K562 (cell line): ENCODE measurements around the gene NUDT21. TPM values are rescaled to one million over a fixed set of nuclear protein-coding genes. Genes with fewer than 3 reads are reported as not detected.
A peak's percentile ranks its signal among the peaks of the same experiment; 100 is the strongest.

Experiments
- CCNT2 ChIP-seq: IDR thresholded peaks from 2 replicates; pipeline ENCODE4 v1.6.1; 2011; ENCODE audit warnings: borderline replicate concordance, low read depth, mild to moderate bottlenecking, moderate library complexity, mixed read lengths, low read length; ENCODE audit not compliant: insufficient read length; ENCODE audit errors: extremely low read depth
- CXXC5 ChIP-seq: fragments of 250-450 bp; sonication (Bioruptor Pico); IDR thresholded peaks from 2 replicates; pipeline ENCODE4 v1.8.0; 2022; ENCODE audit warnings: inconsistent platforms, mild to moderate bottlenecking, moderate library complexity
- ELK3 ChIP-seq: fragments of 450-650 bp; formaldehyde crosslinking; IDR thresholded peaks from 2 replicates; pipeline ENCODE4 v1.4.0; 2020; ENCODE audit warnings: mild to moderate bottlenecking
- GABPA ChIP-seq: fragments of 200-800 bp; sonication (Bioruptor generic); conservative IDR thresholded peaks from 2 replicates; pipeline ENCODE4 v1.6.1; 2016; ENCODE audit warnings: low read depth, missing genetic modification characterization, missing compliant biosample characterization
- HNRNPL ChIP-seq: fragments of 200-400 bp; formaldehyde crosslinking; IDR thresholded peaks from 2 replicates; pipeline ENCODE4 v1.6.1; 2017; ENCODE audit warnings: low read depth, mild to moderate bottlenecking, low read length
- MIER1 ChIP-seq: fragments of 450-650 bp; IDR thresholded peaks from 2 replicates; pipeline ENCODE4 v1.6.1; 2016; ENCODE audit warnings: antibody characterized with exemption, mild to moderate bottlenecking, low read depth
- POLR2G ChIP-seq: fragments of 200-400 bp; formaldehyde crosslinking; IDR thresholded peaks from 2 replicates; pipeline ENCODE4 v1.6.1; 2017; ENCODE audit warnings: low read depth, mild to moderate bottlenecking, antibody characterized with exemption, low read length, moderate library complexity
- RAD21 ChIP-seq, 2 experiments: fragments of 250-450 bp in 1 of 2; fragments of 450-650 bp in 1 of 2; sonication (Bioruptor Pico) in 1 of 2; formaldehyde crosslinking in 1 of 2; IDR thresholded peaks in 1 of 2; conservative IDR thresholded peaks in 1 of 2; 2 replicates each; pipeline versions ENCODE4 v1.4.0 to v1.8.0; 2020 to 2022; ENCODE audit warnings: mild to moderate bottlenecking in 2 of 2, moderate library complexity in 1 of 2
- REST ChIP-seq, 2 experiments: fragments of 450-650 bp; formaldehyde crosslinking in 1 of 2; IDR thresholded peaks; 2 replicates each; pipeline versions ENCODE4 v1.4.0 to v1.6.1; 2014 to 2020; ENCODE audit warnings: mild to moderate bottlenecking in 2 of 2, borderline replicate concordance in 1 of 2, low read depth in 1 of 2
- RFX7 ChIP-seq: fragments of 250-450 bp; sonication (Bioruptor Pico); IDR thresholded peaks from 2 replicates; pipeline ENCODE4 v1.5.1; 2021; ENCODE audit warnings: mild to moderate bottlenecking
- ZBTB7A ChIP-seq: IDR thresholded peaks from 2 replicates; pipeline ENCODE4 v1.6.1; 2011; ENCODE audit warnings: low read depth, mild to moderate bottlenecking, low read length, moderate library complexity, borderline replicate concordance; ENCODE audit not compliant: control insufficient read depth
- ZFP30 ChIP-seq: fragments of 250-450 bp; sonication (Bioruptor Pico); IDR thresholded peaks from 2 replicates; pipeline ENCODE4 v1.8.0; 2022; ENCODE audit warnings: moderate library complexity, mild to moderate bottlenecking, inconsistent platforms, borderline replicate concordance
- ZNF395 ChIP-seq: fragments of 200-800 bp; sonication (Bioruptor generic); IDR thresholded peaks from 2 replicates; pipeline ENCODE4 v1.6.1; 2017; ENCODE audit warnings: missing genetic modification characterization, missing compliant biosample characterization
- polyA plus RNA-seq, 8 experiments: library from polyadenylated mRNA; depleted of rRNA in 4 of 8; stranded (reverse) in 5 of 8; unstranded in 3 of 8; fragments of >200 nt; fragmentation: Nextera tagmentation in 2 of 8; fragmentation: Illumina TruSeq in 1 of 8; extraction: Ambion mirVana in 2 of 8; extraction: Trizol in 1 of 8; gene quantifications; 2 replicates each; pipeline versions ENCODE4 v1.2.1 to v1.2.3, GENCODE V29; 2011 to 2014; ENCODE audit warnings: inconsistent platforms in 1 of 8, missing spikeins in 1 of 8
- total RNA-seq, 7 experiments: library from RNA; depleted of rRNA in 6 of 7; stranded (reverse); fragments of >200 nt in 6 of 7; fragmentation: Illumina TruSeq in 2 of 7; extraction: Trizol in 2 of 7; gene quantifications; 2 replicates each; pipeline versions ENCODE4 v1.2.1 to v1.2.3, GENCODE V29; 2011 to 2021; ENCODE audit warnings: low replicate concordance in 1 of 7

Gene NUDT21
- total and polyA plus RNA-seq, 9 of the 15 experiments (the other 6 are each of a cell fraction or from before 2014, with no cell fraction given) = 62.4 to 218 (median 121) TPM

GRCh38 chr16:56425439-56425832, 25.7 kb downstream of the NUDT21 start, which contains the start of gene AMFR (continued):
- TF ChIP-seq GABPA (tag) (peak; percentile 14; the same call in 1 of the 2 replicates), ELK3 (no peak), RFX7 (CRISPR knock-in tag) (no peak), ZBTB7A (peak; percentile 96; the same call in 1 of the 2 replicates), ZFP30 (no peak), RAD21 (CRISPR knock-in tag; conservative IDR thresholded peaks at IDR 0.05 in 1 of 2, IDR thresholded peaks at IDR 0.05 in 1 of 2) (peak in 1 of 2 experiments; percentile 52; a peak in 2 of 4 replicates), ZNF395 (CRISPR knock-in tag) (peak; percentile 38; the same call in 1 of the 2 replicates), HNRNPL (0 out of 2 replicates have a peak, but pooled peaks have one; percentile 27), REST (IDR thresholded peaks at IDR 0.05; ENCODE audit: borderline replicate concordance) (0 out of 2 replicates have a peak, but pooled peaks have one; percentile 8), REST (CRISPR knock-in tag; IDR thresholded peaks at IDR 0.05; ENCODE audit: low read depth) (no peak), POLR2G (peak; percentile 15; the same call in 1 of the 2 replicates), MIER1 (no peak), CXXC5 (CRISPR knock-in tag) (peak; percentile 96), CCNT2 (peak; percentile 77)
